DMS 273 treated with DMSO at 0.1 percent for 48 hours (cell line): Measurements from ENCODE around the gene TCF4.

Experiments used
- DNase-seq: peaks from one replicate; lab custom pipeline; 2025; lab: John Stamatoyannopoulos, UW

The TCF4 gene

GRCh38 chr18:55407774-55408535 lies 180.0 kb downstream of the TCF4 start:
- no peak for DNase-seq

GRCh38 chr18:55407191-55407590 lies 180.8 kb downstream of the TCF4 start:
- peak; percentile 21 for DNase-seq

GRCh38 chr18:55406451-55406991 lies 181.5 kb downstream of the TCF4 start:
- peak; percentile 35 for DNase-seq

DNA sequence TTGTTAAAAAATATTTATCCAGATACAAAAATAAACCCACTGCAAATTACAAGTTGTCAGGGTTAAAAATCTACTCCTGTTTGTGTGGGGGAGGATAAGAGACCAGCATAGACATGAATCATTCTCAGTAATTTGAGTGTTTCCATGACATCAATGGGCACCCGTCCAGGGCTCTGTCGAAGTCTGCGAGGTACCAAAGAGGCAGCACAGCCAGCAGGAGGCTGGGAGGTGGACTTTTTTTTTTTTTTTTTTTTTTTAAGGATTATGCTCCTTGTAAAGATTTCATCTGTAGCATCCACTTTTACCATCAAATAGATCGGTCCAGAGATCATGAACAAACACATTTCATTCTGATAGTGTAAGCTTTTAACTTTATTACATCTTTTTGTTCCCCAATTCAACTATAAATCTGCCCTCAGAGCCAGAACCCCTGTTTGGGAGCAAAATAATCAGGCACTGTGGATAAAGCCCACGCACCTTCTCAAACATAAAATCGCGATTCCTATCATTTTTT lies 182.0 kb downstream of the TCF4 start:
- DNase-seq = peak; percentile 88

DNA sequence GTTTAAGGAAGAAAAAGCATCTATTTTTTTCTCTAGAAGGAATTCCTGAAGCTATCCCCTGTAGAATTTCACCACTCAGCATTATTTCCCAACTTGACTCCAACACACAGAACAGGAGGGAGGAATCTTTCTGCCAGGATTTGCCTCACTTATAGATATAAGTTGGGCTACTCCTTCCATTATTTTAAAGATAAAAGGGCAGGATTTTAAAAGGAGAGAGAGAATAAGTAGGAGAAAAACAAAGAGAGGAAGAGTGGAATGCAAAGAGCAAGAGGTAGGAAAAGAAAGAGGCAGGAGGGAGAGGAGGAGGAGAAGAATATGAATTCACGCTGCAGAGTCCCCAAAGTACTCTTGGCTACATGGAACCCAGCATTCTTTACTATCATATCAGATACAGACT lies 182.5 kb downstream of the TCF4 start:
- DNase-seq = no peak

GRCh38 chr18:55404832-55405465 lies 183.0 kb downstream of the TCF4 start:
- no peak for DNase-seq

GRCh38 chr18:55404136-55404830 lies 183.7 kb downstream of the TCF4 start:
- no peak for DNase-seq

- no peak for DNase-seq
Observed at GRCh38 chr18:55403421-55403949, 184.5 kb downstream of the TCF4 start.

DNA sequence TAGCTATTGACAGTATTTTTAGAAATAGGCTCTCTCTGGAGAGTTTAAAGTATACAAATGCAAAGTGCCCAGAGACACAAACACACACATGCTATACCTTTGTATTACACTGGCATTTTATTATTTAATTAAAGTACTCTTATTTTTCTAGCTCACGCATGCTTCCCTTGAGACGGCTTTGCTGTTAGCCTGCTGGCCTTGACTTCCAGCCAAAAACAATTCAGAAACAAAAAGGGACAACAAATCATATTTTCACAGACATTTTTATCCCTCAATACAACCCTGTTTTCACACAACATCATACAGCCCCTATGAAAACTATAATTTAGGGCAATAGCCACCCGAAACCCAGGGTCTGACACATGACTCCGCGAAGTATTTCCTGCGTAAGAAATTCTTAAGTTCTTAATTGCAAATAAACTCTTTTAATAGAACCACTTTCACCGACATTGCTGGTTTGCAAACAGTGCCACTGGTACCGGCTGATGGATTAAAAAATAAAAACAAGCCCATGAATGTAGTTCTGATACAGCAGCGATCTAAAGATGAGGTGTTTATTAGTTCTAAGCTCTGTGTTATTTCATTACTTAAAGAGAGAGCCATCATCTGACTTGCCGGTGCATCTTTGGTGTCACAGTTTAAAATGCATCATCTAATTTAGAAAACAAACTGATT lies 185.1 kb downstream of the TCF4 start:
- DNase-seq = no peak

GRCh38 chr18:55401638-55402191 lies 186.3 kb downstream of the TCF4 start:
- DNase-seq = no peak

- DNase-seq = no peak
Observed at GRCh38 chr18:55400590-55401541, 187.1 kb downstream of the TCF4 start.

DNA sequence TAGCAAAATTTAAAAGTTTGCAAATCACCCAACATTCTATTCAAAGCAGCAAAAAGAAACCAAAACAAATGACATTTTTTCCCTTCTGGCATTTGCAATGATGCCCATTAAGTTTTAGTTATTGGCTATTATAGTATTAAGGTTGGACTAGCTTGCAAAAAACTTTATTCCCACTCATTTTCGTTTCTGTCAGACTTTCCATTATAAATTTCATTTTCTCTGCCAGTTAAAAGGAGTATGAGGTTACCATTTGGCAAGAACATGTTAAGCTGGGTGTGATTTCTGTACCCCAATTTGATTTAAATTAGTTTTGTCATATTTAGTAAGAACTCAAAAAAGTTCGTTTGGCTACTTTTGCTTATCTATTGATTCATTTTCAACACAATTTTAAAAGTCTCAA lies 187.9 kb downstream of the TCF4 start:
- DNase-seq = no peak

DNA sequence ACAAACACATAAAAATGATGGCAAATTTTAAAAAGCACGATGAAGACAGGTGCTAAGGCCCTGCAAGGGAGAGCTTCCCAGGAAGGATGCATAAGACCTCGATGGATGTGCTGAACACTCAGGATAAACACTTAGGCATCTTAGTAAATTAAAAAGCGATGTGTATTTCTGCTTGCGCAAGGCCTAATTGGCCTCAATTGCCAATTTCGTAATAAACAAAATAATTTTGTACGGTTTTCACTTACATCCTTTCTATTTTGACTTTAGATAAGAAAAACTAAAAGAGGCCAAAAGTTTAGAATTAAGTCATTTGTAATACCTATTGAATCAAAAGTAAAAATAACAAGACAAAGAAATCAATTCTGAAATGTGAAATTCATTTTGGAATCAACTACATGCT lies 189.1 kb downstream of the TCF4 start:
- DNase-seq = no peak

GRCh38 chr18:55396979-55397378 lies 191.0 kb downstream of the TCF4 start:
- DNase-seq = no peak

GRCh38 chr18:55396267-55396905 lies 191.6 kb downstream of the TCF4 start:
- no peak for DNase-seq

DNA sequence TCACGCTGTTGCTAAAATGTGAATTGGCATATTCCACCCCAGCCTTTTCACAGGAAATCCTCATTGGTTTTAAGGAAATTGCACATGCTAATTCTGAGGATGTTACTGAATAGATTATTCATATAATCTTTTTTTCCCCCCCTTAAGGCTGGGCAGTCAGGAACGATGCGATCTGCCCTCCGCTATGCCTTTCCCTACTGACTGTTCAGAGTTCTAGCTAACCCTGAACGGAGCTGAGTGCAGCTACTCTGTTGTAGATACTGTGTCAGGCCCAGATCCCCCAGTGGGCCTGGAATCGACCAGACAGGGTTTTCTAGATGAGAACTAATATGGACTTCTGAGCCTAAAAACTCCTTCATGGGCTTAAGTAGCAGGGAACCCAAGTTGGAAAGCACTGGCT lies 192.2 kb downstream of the TCF4 start:
- DNase-seq = no peak

DNA sequence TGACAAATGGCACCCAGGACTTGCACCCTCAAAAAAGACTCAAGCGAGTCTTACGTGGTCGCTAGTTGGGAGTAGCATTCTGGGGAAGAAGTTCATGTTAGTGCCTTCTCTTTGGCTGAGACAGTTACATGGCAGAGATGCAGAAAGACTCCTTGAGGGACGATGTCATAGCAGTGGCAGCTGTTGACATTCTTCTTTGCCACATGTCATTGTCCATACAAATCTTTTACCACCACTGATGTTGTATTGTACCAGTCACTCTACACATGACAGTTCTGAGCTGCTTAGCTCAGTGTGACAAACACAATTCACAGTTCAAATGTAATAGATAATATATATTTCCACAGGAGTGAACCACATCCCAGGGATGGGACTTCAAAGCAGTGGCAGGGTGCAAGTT lies 197.1 kb downstream of the TCF4 start:
- DNase-seq = no peak

DNA sequence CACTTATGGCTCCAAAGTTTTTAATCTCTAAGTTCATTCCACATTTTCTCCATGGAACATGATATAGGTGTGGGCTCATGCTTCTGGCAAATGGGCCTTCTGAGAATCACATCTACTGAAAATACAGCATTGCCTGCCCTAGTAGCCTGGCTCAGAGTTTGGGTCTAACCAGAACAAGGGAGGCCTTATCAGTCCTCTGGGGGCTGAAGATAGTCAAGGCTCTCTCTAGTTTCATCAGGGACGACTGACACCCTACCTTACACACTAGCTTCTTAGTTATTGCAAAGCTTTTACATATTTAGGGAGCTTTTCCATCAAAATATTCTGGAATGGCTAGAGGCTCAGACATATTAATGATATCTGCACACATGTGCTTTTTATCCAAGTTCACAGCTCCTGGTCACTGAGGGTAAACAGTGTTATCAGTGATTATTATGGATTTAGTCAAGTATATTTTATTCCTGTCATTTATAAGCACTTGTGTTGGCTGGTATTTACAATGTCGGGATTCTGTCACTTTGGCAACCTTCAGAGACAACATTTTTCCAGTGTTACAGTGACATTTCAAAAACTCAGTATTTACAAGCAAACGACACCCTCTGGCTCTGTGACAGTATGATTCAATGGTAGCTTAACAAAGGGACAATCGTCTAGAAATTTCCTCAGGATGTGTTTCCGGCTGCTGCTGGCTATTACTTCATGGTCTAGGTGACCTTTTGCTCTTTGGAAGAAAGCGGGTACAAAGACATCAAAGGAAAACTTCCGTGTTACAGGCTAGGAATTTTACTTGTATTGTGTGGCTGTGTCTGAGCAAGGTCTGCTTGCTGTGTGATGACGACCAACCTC lies 200.6 kb downstream of the TCF4 start:
- DNase-seq = no peak

- DNase-seq = no peak
Observed at GRCh38 chr18:55386545-55386944, 201.4 kb downstream of the TCF4 start.
